ENCODE measurements around the gene CFAP52. TPM values are rescaled to one million over a fixed set of nuclear protein-coding genes. Genes with fewer than 3 reads are reported as not detected.
"Not testable (repeated sequence)": the region's sequence is repeated elsewhere in the genome, so short reads cannot be mapped to it uniquely, and the experiment has no call there.

Gene CFAP52
- polyA plus RNA-seq, 1 experiment: not detected

- POLR2A ChIA-PET: no interaction called here
Measured at GRCh38 chr17:9544221-9544620, 32.2 kb upstream of the CFAP52 start.

GRCh38 chr17:9549215-9549614 lies 27.2 kb upstream of the CFAP52 start:
- POLR2A ChIA-PET: no interaction called here
- no peak for TF ChIP-seq CTCF (IDR thresholded peaks at IDR 0.05; ENCODE audit: insufficient read depth, low read depth, low read length)
- Histone ChIP-seq H3K27me3 (ENCODE audit: control insufficient read depth, insufficient read depth, low read length) (no peaks in the 10 kb centered on the region), H3K4me3 (ENCODE audit: low read depth, low read length) (no peak overlapping the region), H3K36me3 (ENCODE audit: control insufficient read depth, insufficient read depth, low read length) (no peaks in the 10 kb centered on the region)
- CTCF ChIA-PET: interaction anchor here (0.9 kb wide), 2 partner anchors 27 to 554 kb away, joined by 3 read pairs; no protein-coding TSS in a partner anchor
- DNase-seq (ENCODE audit: low read depth): no peak

More at GRCh38 chr17:9544221-9544620, 32.2 kb upstream of the CFAP52 start:
- Histone ChIP-seq H3K36me3 (ENCODE audit: control insufficient read depth, insufficient read depth, low read length) (no peaks in the 10 kb centered on the region), H3K4me3 (ENCODE audit: low read depth, low read length) (no peak overlapping the region), H3K27me3 (ENCODE audit: control insufficient read depth, insufficient read depth, low read length) (no peaks in the 10 kb centered on the region)
- DNase-seq (ENCODE audit: low read depth): no peak
- TF ChIP-seq CTCF (IDR thresholded peaks at IDR 0.05; ENCODE audit: insufficient read depth, low read depth, low read length): no peak
- CTCF ChIA-PET: interaction anchor here (1.2 kb wide), 1 partner anchor 10 kb away, joined by 4 read pairs; no protein-coding TSS in a partner anchor

GRCh38 chr17:9553181-9553580 lies 23.3 kb upstream of the CFAP52 start:
- POLR2A ChIA-PET: no interaction called here
- 0 out of 2 replicates have a peak, but pooled peaks cover 1% of the 10 kb centered on the region for H3K36me3 ChIP-seq (ENCODE audit: control insufficient read depth, insufficient read depth, low read length)
- CTCF ChIA-PET: interaction anchor here (1.6 to 3.0 kb wide), 2 partner anchors 9 to 23 kb away, joined by 4 to 8 read pairs; partner anchors contain the start of genes CFAP52 and STX8
- no peak for TF ChIP-seq CTCF (IDR thresholded peaks at IDR 0.05; ENCODE audit: insufficient read depth, low read depth, low read length)
- no peak for DNase-seq (ENCODE audit: low read depth)
- no peak overlapping the region for H3K4me3 ChIP-seq (ENCODE audit: low read depth, low read length)
- H3K27me3 ChIP-seq (ENCODE audit: control insufficient read depth, insufficient read depth, low read length): no peaks in the 10 kb centered on the region

- H3K27me3 ChIP-seq (ENCODE audit: control insufficient read depth, insufficient read depth, low read length): no peaks in the 10 kb centered on the region
- TF ChIP-seq CTCF (IDR thresholded peaks at IDR 0.05; ENCODE audit: insufficient read depth, low read depth, low read length): no peak
- CTCF ChIA-PET: interaction anchor here (0.9 to 3.0 kb wide), 3 partner anchors 9 to 23 kb away, joined by 3 to 8 read pairs (median 4); partner anchors contain the start of genes CFAP52 and STX8
- H3K36me3 ChIP-seq (ENCODE audit: control insufficient read depth, insufficient read depth, low read length): 0 out of 2 replicates have a peak, but pooled peaks cover 1% of the 10 kb centered on the region
- POLR2A ChIA-PET: no interaction called here
- no peak for DNase-seq (ENCODE audit: low read depth)
- no peak overlapping the region for H3K4me3 ChIP-seq (ENCODE audit: low read depth, low read length)
Measured at GRCh38 chr17:9553596-9553995, 22.8 kb upstream of the CFAP52 start.

- peak; percentile 49 for TF ChIP-seq CTCF (IDR thresholded peaks at IDR 0.05; ENCODE audit: insufficient read depth, low read depth, low read length)
- H3K27me3 ChIP-seq (ENCODE audit: control insufficient read depth, insufficient read depth, low read length); H3K4me3 ChIP-seq (ENCODE audit: low read depth, low read length); H3K36me3 ChIP-seq (ENCODE audit: control insufficient read depth, insufficient read depth, low read length); DNase-seq (ENCODE audit: low read depth): not testable (repeated sequence)
- POLR2A ChIA-PET: interaction anchor here (0.7 kb wide), 1 partner anchor 570 kb away, joined by 3 read pairs; no protein-coding TSS in a partner anchor
- CTCF ChIA-PET: interaction anchor here (0.7 to 3.0 kb wide), 4 partner anchors 10 to 557 kb away, joined by 3 to 8 read pairs (median 4); partner anchors contain the start of genes CFAP52 and STX8
Measured at GRCh38 chr17:9554715-9555114, 21.7 kb upstream of the CFAP52 start.
